GM23248 (cell line): ENCODE data around the gene GADD45GIP1.

Experiments
- EZH2 ChIP-seq: fragments of 200-600 bp; sonication (generic); IDR thresholded peaks from 2 replicates; pipeline ENCODE4 v1.6.1; 2018; ENCODE audit warnings: antibody characterized with exemption, mild to moderate bottlenecking; ENCODE audit not compliant: insufficient read depth, poor library complexity, severe bottlenecking
- EZH2phosphoT487 ChIP-seq: fragments of 200-600 bp; sonication (generic); IDR thresholded peaks from 2 replicates; pipeline ENCODE4 v1.6.1; 2018; ENCODE audit warnings: antibody characterized with exemption, moderate library complexity, mild to moderate bottlenecking, low read depth; ENCODE audit not compliant: insufficient read depth

- TF ChIP-seq EZH2phosphoT487 (no peak), EZH2 (no peak)
These were observed 19.7 kb downstream of the GADD45GIP1 start for GRCh38 chr19:12937093-12937926.
